BLaER1 treated with 17β-estradiol and CSF1 and Interleukin-3, amounts not matched to agents 10 nM and 100 nM (cell line): ENCODE data around the gene KSR2.

Experiments used
- H3K27ac ChIP-seq, 11 experiments: shearing (Covaris generic); formaldehyde crosslinking; 2 replicates each; pipeline ENCODE4 v1.8.1; 2022
- H3K27me3 ChIP-seq, 11 experiments: shearing (Covaris generic); formaldehyde crosslinking; 2 replicates each; pipeline ENCODE4 v1.8.1; 2022
- H3K36me3 ChIP-seq, 11 experiments: shearing (Covaris generic); formaldehyde crosslinking; 2 replicates each; pipeline ENCODE4 v1.8.1; 2022
- H3K4me1 ChIP-seq, 10 experiments: shearing (Covaris generic); formaldehyde crosslinking; 2 replicates each; pipeline ENCODE4 v1.8.1; 2022
- H3K4me2 ChIP-seq, 11 experiments: shearing (Covaris generic); formaldehyde crosslinking; 2 replicates each; pipeline ENCODE4 v1.8.1; 2022
- H3K4me3 ChIP-seq, 10 experiments: shearing (Covaris generic); formaldehyde crosslinking; 2 replicates each; pipeline ENCODE4 v1.8.1; 2022
- H3K9ac ChIP-seq, 11 experiments: shearing (Covaris generic); formaldehyde crosslinking; 2 replicates each; pipeline ENCODE4 v1.8.1; 2022
- H3K9me3 ChIP-seq, 11 experiments: shearing (Covaris generic); formaldehyde crosslinking; replicated peaks in 1 of 11; 2 replicates each; pipeline ENCODE4 v1.8.1; 2022
- H4K20me1 ChIP-seq, 11 experiments: shearing (Covaris generic); formaldehyde crosslinking; 2 replicates each; pipeline ENCODE4 v1.8.1; 2022
- Cebpa-rat ChIP-seq, 11 experiments: shearing (Covaris generic); IDR thresholded peaks; 2 replicates each; pipeline ENCODE4 v1.8.1; 2022

The KSR2 gene

GRCh38 chr12:117686210-117686609 lies 282.6 kb downstream of the KSR2 start:
- H3K4me2 ChIP-seq, result no peak overlapping the region
- H3K4me1 ChIP-seq, result peaks cover 0 to 18% (median 8%) of the 10 kb centered on the region in 10 experiments; a peak in 14 of 20 replicates
- no peak for TF ChIP-seq Cebpa-rat (IDR thresholded peaks at IDR 0.05)
- H3K9me3 ChIP-seq, result no peaks in the 10 kb centered on the region
- no peaks in the 10 kb centered on the region for H4K20me1 ChIP-seq
- H3K27ac ChIP-seq, result no peak overlapping the region
- H3K27me3 ChIP-seq, result no peaks in the 10 kb centered on the region
- H3K9ac ChIP-seq, result no peak overlapping the region
- no peak overlapping the region for H3K4me3 ChIP-seq
- no peaks in the 10 kb centered on the region for H3K36me3 ChIP-seq

DNA sequence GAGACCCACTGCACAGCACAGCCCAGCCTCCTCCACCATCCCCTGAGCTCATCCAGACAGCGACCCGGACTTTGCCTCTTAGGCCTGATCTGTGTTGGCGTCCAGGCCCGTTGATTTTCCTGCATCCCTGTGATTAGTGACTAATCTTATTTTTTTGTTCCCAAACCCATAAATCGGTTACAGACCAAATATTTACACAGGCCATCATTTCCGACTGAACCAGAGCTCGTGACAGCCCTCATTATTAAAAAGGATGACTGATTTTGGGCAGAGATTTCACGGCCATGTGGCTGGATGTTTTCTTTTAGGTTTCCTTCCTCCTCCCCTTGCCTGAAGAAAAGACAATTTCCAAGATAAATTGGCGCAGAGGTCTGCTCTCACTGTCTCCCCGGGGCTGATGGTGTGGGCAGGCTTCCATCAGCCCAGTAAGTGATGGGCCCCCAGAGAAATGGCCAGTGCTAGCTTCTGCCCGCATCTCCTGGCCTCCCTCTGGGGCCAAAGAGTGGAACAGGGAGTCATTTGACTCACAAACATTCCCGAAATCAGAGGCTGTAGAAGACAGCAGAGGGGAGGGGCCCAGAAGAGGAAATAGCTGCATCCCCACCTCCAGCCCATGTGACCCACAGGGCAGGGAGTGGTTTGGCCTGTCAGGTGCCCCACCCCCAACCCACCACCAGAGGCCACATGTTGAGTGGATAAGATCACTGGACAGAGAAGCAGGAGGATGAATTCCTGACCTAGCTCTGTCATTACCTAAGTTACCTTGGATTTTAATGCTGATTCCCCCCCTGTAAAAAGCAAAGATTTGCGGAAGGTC lies 283.5 kb downstream of the KSR2 start:
- Histone ChIP-seq H3K27me3 (no peaks in the 10 kb centered on the region), H3K4me3 (no peak overlapping the region), H3K4me2 (peak overlapping the region; percentile 17 to 77 (median 35); a peak in 17 of 22 replicates), H3K27ac (peak overlapping the region in 2 of 11 experiments; percentile 12 to 20; a peak in 2 of 22 replicates), H3K4me1 (peaks cover 0 to 18% (median 8%) of the 10 kb centered on the region in 10 experiments; a peak in 14 of 20 replicates), H3K36me3 (no peaks in the 10 kb centered on the region), H4K20me1 (no peaks in the 10 kb centered on the region), H3K9me3 (no peaks in the 10 kb centered on the region), H3K9ac (peak overlapping the region in 2 of 11 experiments; percentile 23 to 35; a peak in 2 of 22 replicates)
- TF ChIP-seq Cebpa-rat (IDR thresholded peaks at IDR 0.05), result no peak

- Histone ChIP-seq H4K20me1 (no peaks in the 10 kb centered on the region), H3K27me3 (no peaks in the 10 kb centered on the region), H3K4me3 (no peak overlapping the region), H3K9ac (no peak overlapping the region), H3K4me2 (peak overlapping the region in 3 of 11 experiments; percentile 65 to 77 (median 66); a peak in 3 of 22 replicates), H3K4me1 (peaks cover 0 to 18% (median 8%) of the 10 kb centered on the region in 10 experiments; a peak in 14 of 20 replicates), H3K27ac (no peak overlapping the region), H3K9me3 (no peaks in the 10 kb centered on the region), H3K36me3 (no peaks in the 10 kb centered on the region)
- no peak for TF ChIP-seq Cebpa-rat (IDR thresholded peaks at IDR 0.05)
These were observed 284.3 kb downstream of the KSR2 start for GRCh38 chr12:117684471-117684870.

GRCh38 chr12:117680312-117680711 lies 288.5 kb downstream of the KSR2 start:
- Histone ChIP-seq H3K9ac (no peak overlapping the region), H3K4me3 (no peak overlapping the region), H3K4me2 (no peak overlapping the region), H3K4me1 (peaks cover 0 to 10% (median 3%) of the 10 kb centered on the region in 10 experiments; a peak in 13 of 20 replicates), H3K27ac (no peak overlapping the region), H3K27me3 (no peaks in the 10 kb centered on the region), H4K20me1 (no peaks in the 10 kb centered on the region), H3K36me3 (no peaks in the 10 kb centered on the region), H3K9me3 (peaks cover 0 to 11% (median 0%) of the 10 kb centered on the region in 11 experiments; a peak in 1 of 22 replicates)
- no peak for TF ChIP-seq Cebpa-rat (IDR thresholded peaks at IDR 0.05)

GRCh38 chr12:117679776-117680175 lies 289.0 kb downstream of the KSR2 start:
- Histone ChIP-seq H3K4me2 (no peak overlapping the region), H3K9ac (no peak overlapping the region), H3K36me3 (no peaks in the 10 kb centered on the region), H3K4me3 (no peak overlapping the region), H3K9me3 (peaks cover 0 to 11% (median 0%) of the 10 kb centered on the region in 11 experiments; a peak in 1 of 22 replicates), H4K20me1 (no peaks in the 10 kb centered on the region), H3K4me1 (peaks cover 0 to 5% (median 0%) of the 10 kb centered on the region in 10 experiments; a peak in 4 of 20 replicates), H3K27ac (no peak overlapping the region), H3K27me3 (no peaks in the 10 kb centered on the region)
- no peak for TF ChIP-seq Cebpa-rat (IDR thresholded peaks at IDR 0.05)

DNA sequence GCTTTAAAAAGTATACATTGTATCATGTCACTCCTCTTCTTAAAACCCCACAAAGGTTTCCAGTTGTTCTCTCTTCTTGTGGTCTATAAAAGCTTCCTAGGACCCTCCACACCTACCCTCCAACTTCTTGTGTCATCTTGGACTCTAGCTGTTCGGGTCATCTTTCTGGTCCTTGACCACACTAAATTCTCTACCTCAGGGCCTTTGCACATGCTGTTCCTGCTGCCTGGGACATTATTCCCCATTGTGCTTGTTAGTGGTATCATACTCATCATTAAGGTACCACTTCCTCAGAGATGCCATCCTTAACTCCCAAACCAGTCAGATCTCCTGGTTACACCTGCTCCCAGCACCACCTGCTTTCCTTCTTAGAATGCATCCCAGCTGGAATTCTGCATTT lies 294.0 kb downstream of the KSR2 start:
- Histone ChIP-seq H3K9me3 (peaks cover 0 to 11% (median 0%) of the 10 kb centered on the region in 11 experiments; a peak in 1 of 22 replicates), H3K4me2 (no peak overlapping the region), H4K20me1 (no peaks in the 10 kb centered on the region), H3K27me3 (no peaks in the 10 kb centered on the region), H3K27ac (no peak overlapping the region), H3K4me3 (no peak overlapping the region), H3K9ac (no peak overlapping the region), H3K4me1 (no peaks in the 10 kb centered on the region), H3K36me3 (no peaks in the 10 kb centered on the region)
- TF ChIP-seq Cebpa-rat (IDR thresholded peaks at IDR 0.05), result no peak

GRCh38 chr12:117674313-117674712 lies 294.5 kb downstream of the KSR2 start:
- H3K4me2 ChIP-seq, result no peak overlapping the region
- H3K9ac ChIP-seq, result no peak overlapping the region
- H3K27me3 ChIP-seq, result no peaks in the 10 kb centered on the region
- no peak for TF ChIP-seq Cebpa-rat (IDR thresholded peaks at IDR 0.05)
- H3K4me1 ChIP-seq, result no peaks in the 10 kb centered on the region
- no peak overlapping the region for H3K4me3 ChIP-seq
- H3K9me3 ChIP-seq, result peaks cover 0 to 11% (median 0%) of the 10 kb centered on the region in 11 experiments; a peak in 1 of 22 replicates
- no peaks in the 10 kb centered on the region for H4K20me1 ChIP-seq
- no peak overlapping the region for H3K27ac ChIP-seq
- no peaks in the 10 kb centered on the region for H3K36me3 ChIP-seq

DNA sequence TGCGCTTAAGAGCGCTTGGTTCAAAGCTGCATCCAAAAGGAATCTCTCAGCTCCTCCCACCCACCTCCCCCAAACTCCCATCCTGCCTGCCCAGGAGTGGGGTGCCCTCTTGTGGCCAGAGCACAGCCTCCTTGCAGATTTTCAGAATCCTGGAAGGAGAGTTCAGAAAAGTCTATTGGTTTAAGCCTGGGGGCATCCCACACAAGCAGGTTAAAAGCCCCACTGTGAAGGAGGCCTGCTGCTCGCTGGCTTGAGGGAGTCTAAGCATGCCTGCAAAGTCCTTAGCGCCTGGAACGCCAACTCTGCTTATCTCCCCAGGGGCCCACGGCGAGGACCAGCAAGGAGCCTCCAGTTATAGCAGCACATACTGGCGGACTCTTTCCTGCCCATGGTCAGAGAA lies 297.1 kb downstream of the KSR2 start:
- Histone ChIP-seq H3K27me3 (no peaks in the 10 kb centered on the region), H3K27ac (no peak overlapping the region), H3K4me1 (no peaks in the 10 kb centered on the region), H4K20me1 (no peaks in the 10 kb centered on the region), H3K9me3 (no peaks in the 10 kb centered on the region), H3K4me2 (no peak overlapping the region), H3K9ac (no peak overlapping the region), H3K36me3 (no peaks in the 10 kb centered on the region), H3K4me3 (no peak overlapping the region)
- no peak for TF ChIP-seq Cebpa-rat (IDR thresholded peaks at IDR 0.05)

GRCh38 chr12:117664169-117664568 lies 304.6 kb downstream of the KSR2 start:
- Histone ChIP-seq H3K9me3 (no peaks in the 10 kb centered on the region), H3K4me1 (peaks cover 0 to 25% (median 5%) of the 10 kb centered on the region in 10 experiments; a peak in 8 of 20 replicates), H3K27ac (no peak overlapping the region), H4K20me1 (no peaks in the 10 kb centered on the region), H3K27me3 (no peaks in the 10 kb centered on the region), H3K36me3 (no peaks in the 10 kb centered on the region), H3K9ac (no peak overlapping the region), H3K4me3 (no peak overlapping the region), H3K4me2 (no peak overlapping the region)
- TF ChIP-seq Cebpa-rat (IDR thresholded peaks at IDR 0.05), result no peak
